DMS53 treated with DMSO at 0.1 percent for 48 hours (cell line): ENCODE data around the gene CLDN15.
"Not testable (repeated sequence)": the region's sequence is repeated elsewhere in the genome, so short reads cannot be mapped to it uniquely, and the experiment has no call there.

Source experiments
- DNase-seq: peaks from one replicate; lab custom pipeline; 2025; ENCODE audit not compliant: unreplicated experiment; lab: John Stamatoyannopoulos, UW

CLDN15 gene

DNA sequence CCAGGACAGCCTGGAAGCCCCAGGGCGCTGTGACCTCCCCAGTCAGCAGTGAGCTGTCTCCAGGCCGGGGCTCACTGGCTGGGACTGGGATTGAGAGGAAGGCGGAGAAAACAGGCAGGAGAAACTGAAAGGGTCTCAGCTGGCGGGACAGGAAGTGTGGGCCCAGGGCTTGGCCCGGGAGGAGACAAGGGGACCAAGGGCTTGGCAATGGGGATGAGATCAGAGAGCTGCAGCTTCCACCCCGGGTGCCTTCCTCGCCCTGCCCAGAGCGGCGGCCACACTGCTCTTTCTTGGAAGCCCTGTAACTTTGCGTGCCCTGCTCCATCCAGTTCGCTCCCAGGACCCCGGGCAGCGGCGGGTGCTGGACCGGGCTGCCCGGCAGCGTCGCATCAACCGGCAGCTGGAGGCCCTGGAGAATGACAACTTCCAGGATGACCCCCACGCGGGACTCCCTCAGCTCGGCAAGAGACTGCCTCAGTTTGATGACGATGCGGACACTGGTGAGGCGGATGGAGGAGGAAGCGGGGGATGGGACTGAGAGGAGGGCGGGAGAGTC lies 15.2 kb downstream of the CLDN15 start:
- no peak for DNase-seq

GRCh38 chr7:101220295-101220694 lies 17.3 kb downstream of the CLDN15 start:
- no peak for DNase-seq

DNA sequence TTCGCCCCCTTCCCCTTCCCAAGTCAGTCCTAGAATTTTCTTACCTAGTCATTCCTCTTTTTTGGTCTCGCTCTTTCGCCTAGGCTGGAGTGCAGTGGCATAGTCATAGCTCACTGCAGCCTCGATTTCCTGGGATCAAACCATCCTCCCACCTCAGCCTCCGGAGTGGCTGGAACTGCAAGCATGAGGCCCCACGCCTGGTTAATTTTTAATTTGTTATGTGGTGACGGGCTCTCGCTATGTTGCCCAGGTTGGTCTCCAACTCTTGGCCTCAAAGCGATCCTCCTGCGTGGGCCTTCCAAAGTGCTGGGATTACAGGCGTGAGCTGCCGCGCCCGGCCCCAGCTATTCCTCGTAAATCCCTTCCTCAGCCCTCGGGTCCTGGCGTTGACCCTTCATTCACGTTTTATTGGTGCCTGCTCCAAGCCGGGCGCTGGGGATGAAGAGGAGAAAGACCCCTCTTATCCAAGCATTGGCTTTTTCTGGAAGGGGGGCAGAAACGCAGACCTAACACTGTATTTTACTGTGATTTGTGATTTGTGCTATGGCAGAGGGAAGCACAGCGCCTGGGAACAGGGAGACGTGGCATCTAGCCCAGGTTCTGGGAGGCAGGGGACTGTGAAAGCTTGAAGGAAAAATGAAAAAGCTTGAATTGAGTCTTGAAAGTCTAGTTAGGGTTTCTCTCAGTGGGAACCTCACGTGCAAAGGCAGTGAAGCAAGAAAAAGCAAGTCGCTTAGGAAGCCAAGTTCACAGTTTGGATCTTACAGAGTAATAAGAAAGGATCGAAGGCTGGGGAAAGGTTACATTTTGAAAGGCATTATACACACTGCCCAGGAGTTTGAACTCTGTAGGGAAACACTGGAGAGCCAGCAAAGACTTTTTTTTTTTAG lies 19.1 kb downstream of the CLDN15 start:
- DNase-seq: no peak

- peak; percentile 99 for DNase-seq
Observed at GRCh38 chr7:101217388-101218235, 20.0 kb downstream of the CLDN15 start, which contains the start of the genes PLOD3 and ZNHIT1. TSS of gene PLOD3 (minus strand) at chr7:101217581. CDS start at chr7:101217274, 307 bp downstream. TSS of gene ZNHIT1 (plus strand) at chr7:101218165. CDS start at chr7:101218196, 31 bp downstream.

- no peak for DNase-seq
Observed at GRCh38 chr7:101216860-101217387, 20.7 kb downstream of the CLDN15 start.

GRCh38 chr7:101216001-101216859 lies 21.4 kb downstream of the CLDN15 start:
- peak; percentile 14 for DNase-seq

DNA sequence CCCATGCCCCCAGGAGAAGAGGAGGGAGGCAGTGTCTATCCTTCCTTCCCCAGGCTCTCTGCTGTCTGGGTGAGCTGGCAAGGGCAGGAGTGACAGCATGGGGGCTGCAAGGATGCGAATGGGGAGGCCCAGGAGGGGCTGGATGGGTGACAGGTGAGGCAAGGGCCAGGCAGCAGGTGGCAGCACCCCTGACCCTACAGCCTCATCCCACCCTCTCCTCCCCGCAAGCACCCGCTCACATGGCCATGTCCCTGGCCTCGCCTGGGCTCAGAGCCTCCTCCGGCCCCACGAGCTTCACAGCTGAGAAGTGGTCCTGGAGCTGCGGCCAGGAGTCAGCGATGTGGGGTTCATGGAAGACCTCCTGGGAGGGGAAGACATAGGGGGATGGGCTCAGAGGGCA lies 25.6 kb downstream of the CLDN15 start:
- no peak for DNase-seq

DNA sequence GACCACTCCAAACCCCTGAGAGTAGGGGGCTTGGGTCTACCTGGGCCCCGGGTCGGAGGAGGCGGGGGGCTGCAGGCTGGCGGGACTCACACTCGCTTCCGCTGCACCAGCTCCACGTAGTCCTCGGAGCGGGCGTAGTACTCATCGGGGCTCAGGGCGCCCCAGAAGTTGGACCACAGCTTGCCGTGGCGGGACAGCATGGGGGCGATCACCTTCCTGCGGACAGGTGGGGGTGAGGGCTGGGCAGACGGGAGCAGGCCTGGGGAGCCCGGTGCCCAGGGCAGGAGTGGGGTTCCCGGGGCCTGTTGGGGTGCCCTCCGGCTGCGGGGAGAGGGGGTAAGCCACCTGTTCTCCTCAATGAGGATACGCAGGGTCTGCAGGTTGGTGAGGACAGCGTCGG lies 26.1 kb downstream of the CLDN15 start:
- DNase-seq: no peak

DNA sequence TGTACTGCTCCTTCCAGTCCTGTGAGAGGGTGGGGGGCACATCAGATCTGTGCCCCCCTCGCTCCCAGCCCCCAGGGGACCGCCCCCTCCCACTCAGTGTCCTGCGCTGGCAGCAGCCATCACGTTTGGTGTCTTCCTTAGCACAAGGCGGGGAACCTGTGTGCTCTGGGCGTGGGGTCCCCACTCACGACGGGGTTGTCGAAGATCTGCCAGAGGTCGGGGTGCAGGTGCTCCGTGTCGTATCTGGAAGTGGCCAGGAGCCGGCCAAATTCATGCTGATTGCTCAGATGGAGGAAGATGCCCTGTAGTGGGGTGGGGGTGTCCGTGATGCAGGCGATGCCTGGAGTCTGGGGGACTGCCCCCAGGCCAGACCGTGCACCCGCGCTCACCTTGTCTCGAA lies 27.5 kb downstream of the CLDN15 start:
- no peak for DNase-seq

DNA sequence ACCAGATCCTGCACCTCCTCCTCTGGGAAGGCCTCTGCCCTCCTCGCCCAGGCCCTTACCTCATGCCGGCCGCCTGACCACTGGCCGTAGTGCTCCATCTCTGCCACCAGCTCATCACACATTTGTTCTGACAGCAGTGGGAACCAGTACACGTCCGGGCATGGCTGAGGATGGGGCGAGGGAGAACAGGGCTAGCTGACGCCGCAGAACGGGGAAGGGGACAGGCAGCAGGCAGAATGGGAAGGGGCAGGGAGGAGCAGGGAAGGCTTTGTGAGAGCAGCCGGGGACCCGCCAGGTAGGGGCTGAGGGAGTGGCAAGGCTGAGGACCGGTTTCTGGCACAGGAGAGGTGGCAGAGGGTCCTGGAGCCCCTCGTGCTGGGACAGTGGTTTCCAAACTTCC lies 28.8 kb downstream of the CLDN15 start:
- DNase-seq: no peak

- DNase-seq: no peak
Observed at GRCh38 chr7:101207459-101207858, 30.1 kb downstream of the CLDN15 start.

DNA sequence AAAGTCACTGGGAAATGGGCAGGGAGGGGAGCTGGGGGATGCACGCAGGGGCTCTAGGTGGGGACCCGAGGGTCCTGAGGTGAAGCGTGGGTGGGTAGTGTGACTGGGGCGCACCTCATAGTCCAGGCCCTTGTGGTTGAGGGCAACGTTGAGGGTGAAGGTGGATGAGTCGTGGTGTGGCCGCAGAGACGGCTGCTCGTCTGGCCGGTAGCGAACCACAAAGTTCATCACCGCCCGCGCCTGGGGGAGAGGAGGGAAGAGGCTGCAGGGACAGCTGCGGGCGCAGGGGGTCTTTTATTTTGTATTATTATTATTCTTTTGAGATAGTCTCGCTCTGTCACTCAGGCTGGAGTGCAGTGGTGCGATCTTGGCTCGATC lies 30.9 kb downstream of the CLDN15 start:
- no peak for DNase-seq

- no peak for DNase-seq
Observed at GRCh38 chr7:101205901-101206664, 31.5 kb downstream of the CLDN15 start.

DNA sequence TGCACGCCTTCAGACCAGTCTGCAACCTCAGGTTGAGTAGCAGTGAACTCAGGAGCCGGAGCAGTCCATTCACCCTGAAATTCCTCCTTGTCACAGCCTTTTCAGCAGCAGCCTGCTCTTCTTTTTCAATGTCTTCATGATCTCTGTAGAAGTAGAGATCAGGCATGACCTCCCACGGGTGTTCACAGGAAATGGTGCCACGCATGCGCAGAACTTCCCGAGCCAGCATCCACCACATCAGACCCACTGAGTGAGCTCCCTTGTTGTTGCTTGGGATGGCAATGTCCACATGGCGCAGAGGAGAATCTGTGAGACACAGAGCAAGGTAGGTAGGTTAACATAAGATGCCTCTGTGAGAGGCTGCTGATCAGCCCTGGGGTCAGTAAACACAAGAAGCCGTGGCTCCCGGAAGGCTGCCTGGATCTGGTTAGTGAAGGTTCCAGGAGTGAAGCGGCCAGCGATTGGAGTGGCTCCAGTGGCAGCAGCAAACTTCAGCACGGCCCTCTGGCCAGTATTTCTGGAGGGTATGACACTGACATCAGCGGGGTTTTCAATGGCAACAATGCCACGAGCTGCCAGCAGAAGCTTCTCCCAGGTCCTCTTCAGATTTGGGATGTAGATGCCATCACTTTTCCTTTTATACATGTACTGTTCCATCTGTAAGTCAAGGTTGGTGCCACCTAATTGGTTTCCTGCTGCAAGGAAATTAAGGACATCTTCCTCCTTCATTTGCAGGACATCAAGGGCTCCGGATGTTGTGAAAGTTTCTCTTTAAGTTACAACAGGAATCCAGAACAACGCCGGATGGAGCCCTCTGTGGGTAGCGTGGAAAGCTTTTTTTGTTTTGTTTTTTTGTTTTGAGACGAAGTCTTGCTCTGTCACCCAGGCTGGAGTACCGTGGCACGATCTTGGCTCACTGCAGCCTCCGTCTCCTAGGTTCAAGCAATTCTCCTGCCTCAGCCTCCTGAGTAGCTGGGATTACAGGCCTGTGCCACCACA lies 33.6 kb downstream of the CLDN15 start:
- not testable (repeated sequence) for DNase-seq

DNA sequence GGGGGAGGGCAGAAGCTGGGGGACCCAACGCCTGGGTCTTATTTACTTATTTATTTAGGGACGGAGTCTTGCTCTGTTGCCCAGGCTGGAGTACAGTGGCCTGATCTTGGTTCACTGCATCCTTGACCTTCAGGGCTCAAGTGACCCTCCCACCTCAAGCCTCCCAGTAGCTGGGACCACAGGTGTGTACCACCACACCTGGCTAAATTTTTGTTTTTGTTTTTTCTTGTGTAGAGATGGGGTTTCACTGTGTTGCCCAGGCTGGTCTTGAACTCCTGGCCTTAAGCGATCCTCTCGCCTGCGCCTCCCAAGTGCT lies 35.0 kb downstream of the CLDN15 start:
- no peak for DNase-seq

GRCh38 chr7:101201695-101202602 lies 35.7 kb downstream of the CLDN15 start:
- no peak for DNase-seq

GRCh38 chr7:101200862-101201599 lies 36.6 kb downstream of the CLDN15 start, which contains the start of gene MOGAT3:
TSS of gene MOGAT3 (minus strand) at chr7:101201036. CDS start at chr7:101200854, 182 bp downstream.
- DNase-seq: no peak
